NB4 (cell line): Measurements from ENCODE around the gene ZNF580.

Experiments used
- DNase-seq: peaks from one replicate; pipeline ENCODE4 v3.0.0; 2010; ENCODE audit warnings: low read depth
- H3K4me3 ChIP-seq: one replicate; pipeline ENCODE4 v1.5.1; 2011; ENCODE audit warnings: mild to moderate bottlenecking, low read depth, low read length, moderate library complexity
- CTCF ChIP-seq: IDR thresholded peaks from one replicate; pipeline ENCODE4 v1.5.1; 2012; ENCODE audit warnings: low read depth, low read length
- MAX ChIP-seq: IDR thresholded peaks from 2 replicates; pipeline ENCODE4 v1.6.1; 2011; ENCODE audit warnings: low read depth, low read length
- MYC ChIP-seq: IDR thresholded peaks from 2 replicates; pipeline ENCODE4 v1.6.1; 2011; ENCODE audit warnings: low read depth, low read length
- POLR2A ChIP-seq: IDR thresholded peaks from 2 replicates; pipeline ENCODE4 v1.6.1; 2011; ENCODE audit warnings: mild to moderate bottlenecking; ENCODE audit not compliant: insufficient read length; ENCODE audit errors: extremely low read depth

Gene ZNF580

GRCh38 chr19:55689411-55690108, 48.8 kb downstream of the ZNF580 start:
- no peak for DNase-seq
- TF ChIP-seq CTCF: no peak
- TF ChIP-seq POLR2A: no peak
- TF ChIP-seq MAX: no peak
- TF ChIP-seq MYC: no peak
- H3K4me3 ChIP-seq: no peak overlapping the region

- DNase-seq: no peak
- TF ChIP-seq MYC (no peak), CTCF (no peak), MAX (no peak), POLR2A (no peak)
- no peak overlapping the region for H3K4me3 ChIP-seq
Measured at GRCh38 chr19:55690109-55690768, 49.4 kb downstream of the ZNF580 start.

GRCh38 chr19:55690769-55691545, 50.2 kb downstream of the ZNF580 start:
- H3K4me3 ChIP-seq: no peak overlapping the region
- TF ChIP-seq MAX: no peak
- no peak for TF ChIP-seq MYC
- TF ChIP-seq POLR2A: no peak
- no peak for TF ChIP-seq CTCF
- DNase-seq: no peak

GRCh38 chr19:55691561-55692481, 51.0 kb downstream of the ZNF580 start:
- TF ChIP-seq MAX (no peak), POLR2A (no peak), CTCF (no peak)
- no peak overlapping the region for H3K4me3 ChIP-seq
- DNase-seq: no peak

GRCh38 chr19:55692681-55693081, 51.9 kb downstream of the ZNF580 start:
- no peak for DNase-seq
- TF ChIP-seq MAX (no peak), MYC (no peak), CTCF (no peak), POLR2A (no peak)
- H3K4me3 ChIP-seq: no peak overlapping the region
